ENCODE data around the gene SLC25A4.

DNA sequence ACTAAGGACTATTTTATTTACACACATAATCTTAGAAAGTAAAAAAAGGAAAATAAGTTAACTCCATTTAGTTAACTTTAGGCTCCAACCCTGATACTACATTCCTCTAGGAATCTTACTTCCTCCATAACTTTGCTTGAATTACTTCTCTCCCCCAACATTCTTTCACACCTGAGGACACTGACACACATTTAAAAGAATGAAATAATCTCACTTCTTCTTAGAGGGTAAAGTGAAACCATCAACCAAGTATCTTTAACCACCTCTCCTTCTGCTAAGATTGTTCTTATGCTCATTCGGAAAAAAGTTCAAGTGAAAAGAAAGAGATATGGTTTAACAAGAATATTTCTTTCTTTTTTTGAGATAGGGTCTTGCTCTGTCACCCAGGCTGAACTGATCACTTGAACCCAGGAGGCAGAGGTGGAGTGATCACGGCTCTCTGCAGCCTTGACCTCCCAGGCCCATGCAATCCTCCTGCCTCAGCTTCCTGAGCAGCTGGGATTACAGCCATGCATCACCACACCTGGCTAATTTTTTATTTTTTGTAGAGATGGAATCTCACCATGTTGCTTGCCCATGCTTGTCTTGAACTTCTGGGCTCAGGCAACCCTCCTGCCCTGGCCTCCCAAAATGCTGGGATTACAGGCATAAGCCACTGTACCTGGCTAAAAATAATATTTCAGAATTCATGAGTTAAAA lies 28.5 kb downstream of the SLC25A4 start:
- TF ChIP-seq, protein P1, sequence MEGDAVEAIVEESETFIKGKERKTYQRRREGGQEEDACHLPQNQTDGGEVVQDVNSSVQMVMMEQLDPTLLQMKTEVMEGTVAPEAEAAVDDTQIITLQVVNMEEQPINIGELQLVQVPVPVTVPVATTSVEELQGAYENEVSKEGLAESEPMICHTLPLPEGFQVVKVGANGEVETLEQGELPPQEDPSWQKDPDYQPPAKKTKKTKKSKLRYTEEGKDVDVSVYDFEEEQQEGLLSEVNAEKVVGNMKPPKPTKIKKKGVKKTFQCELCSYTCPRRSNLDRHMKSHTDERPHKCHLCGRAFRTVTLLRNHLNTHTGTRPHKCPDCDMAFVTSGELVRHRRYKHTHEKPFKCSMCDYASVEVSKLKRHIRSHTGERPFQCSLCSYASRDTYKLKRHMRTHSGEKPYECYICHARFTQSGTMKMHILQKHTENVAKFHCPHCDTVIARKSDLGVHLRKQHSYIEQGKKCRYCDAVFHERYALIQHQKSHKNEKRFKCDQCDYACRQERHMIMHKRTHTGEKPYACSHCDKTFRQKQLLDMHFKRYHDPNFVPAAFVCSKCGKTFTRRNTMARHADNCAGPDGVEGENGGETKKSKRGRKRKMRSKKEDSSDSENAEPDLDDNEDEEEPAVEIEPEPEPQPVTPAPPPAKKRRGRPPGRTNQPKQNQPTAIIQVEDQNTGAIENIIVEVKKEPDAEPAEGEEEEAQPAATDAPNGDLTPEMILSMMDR (IDR thresholded peaks at IDR 0.05), result no peak
- TF ChIP-seq, protein P2, sequence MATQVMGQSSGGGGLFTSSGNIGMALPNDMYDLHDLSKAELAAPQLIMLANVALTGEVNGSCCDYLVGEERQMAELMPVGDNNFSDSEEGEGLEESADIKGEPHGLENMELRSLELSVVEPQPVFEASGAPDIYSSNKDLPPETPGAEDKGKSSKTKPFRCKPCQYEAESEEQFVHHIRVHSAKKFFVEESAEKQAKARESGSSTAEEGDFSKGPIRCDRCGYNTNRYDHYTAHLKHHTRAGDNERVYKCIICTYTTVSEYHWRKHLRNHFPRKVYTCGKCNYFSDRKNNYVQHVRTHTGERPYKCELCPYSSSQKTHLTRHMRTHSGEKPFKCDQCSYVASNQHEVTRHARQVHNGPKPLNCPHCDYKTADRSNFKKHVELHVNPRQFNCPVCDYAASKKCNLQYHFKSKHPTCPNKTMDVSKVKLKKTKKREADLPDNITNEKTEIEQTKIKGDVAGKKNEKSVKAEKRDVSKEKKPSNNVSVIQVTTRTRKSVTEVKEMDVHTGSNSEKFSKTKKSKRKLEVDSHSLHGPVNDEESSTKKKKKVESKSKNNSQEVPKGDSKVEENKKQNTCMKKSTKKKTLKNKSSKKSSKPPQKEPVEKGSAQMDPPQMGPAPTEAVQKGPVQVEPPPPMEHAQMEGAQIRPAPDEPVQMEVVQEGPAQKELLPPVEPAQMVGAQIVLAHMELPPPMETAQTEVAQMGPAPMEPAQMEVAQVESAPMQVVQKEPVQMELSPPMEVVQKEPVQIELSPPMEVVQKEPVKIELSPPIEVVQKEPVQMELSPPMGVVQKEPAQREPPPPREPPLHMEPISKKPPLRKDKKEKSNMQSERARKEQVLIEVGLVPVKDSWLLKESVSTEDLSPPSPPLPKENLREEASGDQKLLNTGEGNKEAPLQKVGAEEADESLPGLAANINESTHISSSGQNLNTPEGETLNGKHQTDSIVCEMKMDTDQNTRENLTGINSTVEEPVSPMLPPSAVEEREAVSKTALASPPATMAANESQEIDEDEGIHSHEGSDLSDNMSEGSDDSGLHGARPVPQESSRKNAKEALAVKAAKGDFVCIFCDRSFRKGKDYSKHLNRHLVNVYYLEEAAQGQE (IDR thresholded peaks at IDR 0.05; ENCODE audit: insufficient read depth in 1 of 2, low read depth in 2 of 2, low read length in 1 of 2), result no peak
- TF ChIP-seq POLR2AphosphoS5 (IDR thresholded peaks at IDR 0.05; ENCODE audit: low read depth, low read length), result no peak
